Measurements from ENCODE around the gene PIANP. TPM values are rescaled to one million over a fixed set of nuclear protein-coding genes. Genes with fewer than 3 reads are reported as not detected.

The PIANP gene
- total RNA-seq, 3 donors from 2014 or later = 0.20 to 0.57 (median 0.40) TPM

- Mint-ChIP-seq H3K4me1 (ENCODE audit: low read depth) (peaks cover 19% of the 10 kb centered on the region), H3K4me3 (no peak overlapping the region), H3K9me3 (no peaks in the 10 kb centered on the region), H3K27me3 (ENCODE audit: low read depth) (no peaks in the 10 kb centered on the region), H3K36me3 (ENCODE audit: insufficient read depth) (peaks cover 30% of the 10 kb centered on the region)
- no peak for ATAC-seq
- no peak for DNase-seq
These were observed 34.4 kb downstream of the PIANP start for GRCh38 chr12:6666211-6666610.

GRCh38 chr12:6664902-6665301, 35.7 kb downstream of the PIANP start:
- DNase-seq (no peak), ATAC-seq (no peak)
- H3K9me3 Mint-ChIP-seq = no peaks in the 10 kb centered on the region
- H3K36me3 Mint-ChIP-seq (ENCODE audit: insufficient read depth) = peaks cover 21% of the 10 kb centered on the region
- H3K4me3 Mint-ChIP-seq = no peak overlapping the region
- H3K27me3 Mint-ChIP-seq (ENCODE audit: low read depth) = no peaks in the 10 kb centered on the region
- H3K4me1 Mint-ChIP-seq (ENCODE audit: low read depth) = peaks cover 20% of the 10 kb centered on the region

- H3K27me3 Mint-ChIP-seq (ENCODE audit: low read depth) = no peaks in the 10 kb centered on the region
- ATAC-seq = peak; percentile 98
- H3K4me3 Mint-ChIP-seq = peak within 1 kb of the TSS; percentile 92
- peaks cover 31% of the 10 kb centered on the region for H3K4me1 Mint-ChIP-seq (ENCODE audit: low read depth)
- no peaks in the 10 kb centered on the region for H3K9me3 Mint-ChIP-seq
- peaks cover 16% of the 10 kb centered on the region for H3K36me3 Mint-ChIP-seq (ENCODE audit: insufficient read depth)
- peak; percentile 93 for DNase-seq
These were observed 37.5 kb downstream of the PIANP start, which contains the start of gene ING4 for GRCh38 chr12:6662906-6663742. TSS of gene ING4 (minus strand) at chr12:6663119. CDS start at chr12:6663101, 18 bp downstream.

GRCh38 chr12:6662602-6662905, 38.1 kb downstream of the PIANP start:
- no peaks in the 10 kb centered on the region for H3K27me3 Mint-ChIP-seq (ENCODE audit: low read depth)
- peak overlapping the region; percentile 92 for H3K4me3 Mint-ChIP-seq
- DNase-seq (no peak), ATAC-seq (peak; percentile 65 to 71)
- H3K36me3 Mint-ChIP-seq (ENCODE audit: insufficient read depth) = peaks cover 10% of the 10 kb centered on the region
- peaks cover 31% of the 10 kb centered on the region for H3K4me1 Mint-ChIP-seq (ENCODE audit: low read depth)
- no peaks in the 10 kb centered on the region for H3K9me3 Mint-ChIP-seq

GRCh38 chr12:6653987-6654386, 46.6 kb downstream of the PIANP start:
- no peaks in the 10 kb centered on the region for H3K9me3 Mint-ChIP-seq
- H3K4me1 Mint-ChIP-seq (ENCODE audit: low read depth) = peaks cover 9% of the 10 kb centered on the region
- H3K27me3 Mint-ChIP-seq (ENCODE audit: low read depth) = no peaks in the 10 kb centered on the region
- ATAC-seq (no peak), DNase-seq (no peak)
- no peak overlapping the region for H3K4me3 Mint-ChIP-seq
- peaks cover 33% of the 10 kb centered on the region for H3K36me3 Mint-ChIP-seq (ENCODE audit: insufficient read depth)

GRCh38 chr12:6653342-6653741, 47.3 kb downstream of the PIANP start:
- Mint-ChIP-seq H3K9me3 (no peaks in the 10 kb centered on the region), H3K4me3 (no peak overlapping the region), H3K4me1 (ENCODE audit: low read depth) (peaks cover 4% of the 10 kb centered on the region), H3K36me3 (ENCODE audit: insufficient read depth) (peaks cover 28% of the 10 kb centered on the region), H3K27me3 (ENCODE audit: low read depth) (no peaks in the 10 kb centered on the region)
- no peak for ATAC-seq
- DNase-seq = no peak

GRCh38 chr12:6652391-6652790, 48.2 kb downstream of the PIANP start:
- Mint-ChIP-seq H3K9me3 (no peaks in the 10 kb centered on the region), H3K4me3 (no peak overlapping the region), H3K4me1 (ENCODE audit: low read depth) (peaks cover 2% of the 10 kb centered on the region), H3K36me3 (ENCODE audit: insufficient read depth) (peaks cover 34% of the 10 kb centered on the region), H3K27me3 (ENCODE audit: low read depth) (no peaks in the 10 kb centered on the region)
- ATAC-seq (no peak), DNase-seq (no peak)

GRCh38 chr12:6650832-6651231, 49.8 kb downstream of the PIANP start:
- DNase-seq (no peak), ATAC-seq (no peak)
- Mint-ChIP-seq H3K4me3 (no peak overlapping the region), H3K36me3 (ENCODE audit: insufficient read depth) (peaks cover 33% of the 10 kb centered on the region), H3K4me1 (ENCODE audit: low read depth) (peaks cover 7% of the 10 kb centered on the region), H3K9me3 (no peaks in the 10 kb centered on the region), H3K27me3 (ENCODE audit: low read depth) (no peaks in the 10 kb centered on the region)

- ATAC-seq = peak; percentile 85 to 89
- H3K36me3 Mint-ChIP-seq (ENCODE audit: insufficient read depth) = peaks cover 25% of the 10 kb centered on the region
- H3K4me1 Mint-ChIP-seq (ENCODE audit: low read depth) = peaks cover 14% of the 10 kb centered on the region
- DNase-seq = peak; percentile 11
- H3K4me3 Mint-ChIP-seq = peak within 1 kb of the TSS; percentile 65
- peaks cover 18% of the 10 kb centered on the region for H3K9me3 Mint-ChIP-seq
- H3K27me3 Mint-ChIP-seq (ENCODE audit: low read depth) = no peaks in the 10 kb centered on the region
These were observed 53.5 kb downstream of the PIANP start, which contains the start of gene ACRBP for GRCh38 chr12:6647083-6647604. TSS of gene ACRBP (minus strand) at chr12:6647432. CDS start at chr12:6647366, 66 bp downstream.

GRCh38 chr12:6646276-6647082, 54.1 kb downstream of the PIANP start:
- DNase-seq (no peak), ATAC-seq (no peak)
- H3K9me3 Mint-ChIP-seq = peaks cover 18% of the 10 kb centered on the region
- H3K4me3 Mint-ChIP-seq = peak overlapping the region; percentile 65
- H3K36me3 Mint-ChIP-seq (ENCODE audit: insufficient read depth) = peaks cover 22% of the 10 kb centered on the region
- H3K27me3 Mint-ChIP-seq (ENCODE audit: low read depth) = no peaks in the 10 kb centered on the region
- H3K4me1 Mint-ChIP-seq (ENCODE audit: low read depth) = peaks cover 14% of the 10 kb centered on the region

- peaks cover 18% of the 10 kb centered on the region for H3K9me3 Mint-ChIP-seq
- H3K4me1 Mint-ChIP-seq (ENCODE audit: low read depth) = peaks cover 14% of the 10 kb centered on the region
- H3K4me3 Mint-ChIP-seq = no peak overlapping the region
- no peak for DNase-seq
- peaks cover 15% of the 10 kb centered on the region for H3K36me3 Mint-ChIP-seq (ENCODE audit: insufficient read depth)
- no peak for ATAC-seq
- no peaks in the 10 kb centered on the region for H3K27me3 Mint-ChIP-seq (ENCODE audit: low read depth)
These were observed 55.7 kb downstream of the PIANP start for GRCh38 chr12:6644903-6645302.

- ATAC-seq (no peak), DNase-seq (no peak)
- no peaks in the 10 kb centered on the region for H3K27me3 Mint-ChIP-seq (ENCODE audit: low read depth)
- H3K9me3 Mint-ChIP-seq = peaks cover 18% of the 10 kb centered on the region
- H3K4me1 Mint-ChIP-seq (ENCODE audit: low read depth) = peaks cover 14% of the 10 kb centered on the region
- no peak overlapping the region for H3K4me3 Mint-ChIP-seq
- peaks cover 15% of the 10 kb centered on the region for H3K36me3 Mint-ChIP-seq (ENCODE audit: insufficient read depth)
These were observed 56.4 kb downstream of the PIANP start for GRCh38 chr12:6644257-6644596.

All from activated T-cell treated with anti-CD3 and anti-CD28 coated beads, Interleukin-2, amount 50 U/mL, for 4 hours (primary cell).